Natural killer cell (primary cell): ENCODE measurements around the gene SPTBN4. TPM values are rescaled to one million over a fixed set of nuclear protein-coding genes. Genes with fewer than 3 reads are reported as not detected.

Source experiments
- ATAC-seq, 3 donors: fragments of 150-1000 bp in 2 of 3; fragments of 200-7000 bp in 1 of 3; cut with Tn5 transposase; 1 replicate in 1 of 3; 2 replicates in 2 of 3; pipeline ENCODE4 v1.10.0; 2021; ENCODE audit warnings: mild to moderate bottlenecking in 2 of 3, moderate library complexity in 2 of 3
- DNase-seq, 2 donors: peaks; one replicate each; pipeline versions ENCODE4 v3.0.0 to v3.0.0-alpha.2; 2013 to 2021; ENCODE audit warnings: mixed read lengths in 1 of 2
- H3K27ac ChIP-seq: one replicate; pipeline ENCODE4 v1.5.1; 2013; ENCODE audit warnings: mild to moderate bottlenecking, low read length
- H3K27me3 ChIP-seq: one replicate; pipeline ENCODE4 v1.6.1; 2013; ENCODE audit warnings: low read length; ENCODE audit not compliant: control insufficient read depth, insufficient read depth
- H3K36me3 ChIP-seq: one replicate; pipeline ENCODE4 v1.6.1; 2013; ENCODE audit warnings: low read length; ENCODE audit not compliant: control insufficient read depth, insufficient read depth
- H3K4me1 ChIP-seq: one replicate; pipeline ENCODE4 v1.6.1; 2013; ENCODE audit warnings: low read length; ENCODE audit not compliant: control insufficient read depth, insufficient read depth
- H3K4me3 ChIP-seq: one replicate; pipeline ENCODE4 v1.5.1; 2013; ENCODE audit warnings: low read length
- H3K9me3 ChIP-seq: one replicate; pipeline ENCODE4 v1.6.1; 2013; ENCODE audit warnings: low read length; ENCODE audit not compliant: control insufficient read depth, insufficient read depth
- H3K27ac Mint-ChIP-seq, 2 donors: one replicate each; pipeline ENCODE4 v1.8.0; 2022; ENCODE audit warnings: mild to moderate bottlenecking in 2 of 2, mixed read lengths in 2 of 2, moderate library complexity in 1 of 2
- H3K27me3 Mint-ChIP-seq, 2 donors: one replicate each; pipeline ENCODE4 v1.8.0; 2022; ENCODE audit warnings: low read depth in 2 of 2, mixed read lengths in 2 of 2
- H3K36me3 Mint-ChIP-seq: one replicate; pipeline ENCODE4 v1.8.0; 2022; ENCODE audit warnings: mixed read lengths
- H3K4me1 Mint-ChIP-seq, 2 donors: one replicate each; pipeline ENCODE4 v1.8.0; 2022; ENCODE audit warnings: mixed read lengths in 2 of 2
- H3K4me3 Mint-ChIP-seq: one replicate; pipeline ENCODE4 v1.8.0; 2022; ENCODE audit warnings: mild to moderate bottlenecking, moderate library complexity, mixed read lengths
- H3K9me3 Mint-ChIP-seq, 2 donors: one replicate each; pipeline ENCODE4 v1.8.0; 2022; ENCODE audit warnings: mixed read lengths in 2 of 2
- WGBS: methylation state at CpG from one replicate; pipeline ENCODE4 v1.1.7; 2013; ENCODE audit warnings: missing lambda C conversion rate; ENCODE audit not compliant: insufficient coverage; 5-methylcytosine and 5-hydroxymethylcytosine counted together
- intact Hi-C: fragments of 100-400 bp; cut with micrococcal nuclease; formaldehyde crosslinking; loops from one replicate; pipeline ENCODE4 v1.14.2; 2022
- total RNA-seq, 4 donors: library from RNA; stranded (reverse); fragments of 120-200 nt in 1 of 4; gene quantifications; one replicate each; pipeline versions ENCODE4 v1.2.3 to v1.2.4, GENCODE V29; 2013 to 2022
- TF ChIP-seq, protein P1 (sequence below): fragments of 200-600 bp; IDR thresholded peaks from one replicate; pipeline ENCODE4 v1.8.0; 2022; ENCODE audit warnings: antibody characterized with exemption

Gene SPTBN4
- total RNA-seq, 3 donors from 2014 or later (not counting 1 experiment from before 2014, with no cell fraction given): 0.16 to 0.63 (median 0.31) TPM

DNA sequence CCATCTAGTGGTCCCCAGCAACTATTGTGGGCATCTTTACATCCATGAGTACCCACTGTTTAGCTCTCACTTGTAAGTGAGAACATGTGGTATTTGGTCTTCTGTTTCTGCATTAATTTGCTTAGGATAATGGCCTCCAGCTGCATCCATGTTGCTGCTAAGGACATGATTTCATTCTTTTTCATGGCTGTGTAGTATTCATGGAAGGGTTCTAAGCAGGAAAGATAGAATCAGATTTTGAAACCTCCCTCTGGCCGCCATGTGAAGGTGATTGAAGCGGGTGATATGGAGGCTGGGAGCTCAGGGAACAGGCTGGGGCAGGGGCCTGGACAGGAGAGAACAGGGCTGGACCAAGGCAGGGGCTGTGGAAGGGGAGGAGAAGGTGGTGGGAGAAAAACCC is 154.5 kb downstream of the SPTBN4 start:
- DNase-seq (no peak), ATAC-seq (no peak)
- 67% methylated on average over 2 of the region's 2 CpGs for WGBS
- H3K4me1 Mint-ChIP-seq: peaks cover 0 to 19% of the 10 kb centered on the region in 2 donors
- peaks cover 20% of the 10 kb centered on the region for H3K36me3 ChIP-seq
- H3K27ac ChIP-seq: no peak overlapping the region
- H3K4me3 ChIP-seq: no peak overlapping the region
- no peaks in the 10 kb centered on the region for H3K4me1 ChIP-seq
- intact Hi-C loops: no loop called here
- H3K4me3 Mint-ChIP-seq: no peak overlapping the region
- no peaks in the 10 kb centered on the region for H3K9me3 Mint-ChIP-seq
- H3K36me3 Mint-ChIP-seq: peaks cover 6% of the 10 kb centered on the region
- TF ChIP-seq, protein P1, sequence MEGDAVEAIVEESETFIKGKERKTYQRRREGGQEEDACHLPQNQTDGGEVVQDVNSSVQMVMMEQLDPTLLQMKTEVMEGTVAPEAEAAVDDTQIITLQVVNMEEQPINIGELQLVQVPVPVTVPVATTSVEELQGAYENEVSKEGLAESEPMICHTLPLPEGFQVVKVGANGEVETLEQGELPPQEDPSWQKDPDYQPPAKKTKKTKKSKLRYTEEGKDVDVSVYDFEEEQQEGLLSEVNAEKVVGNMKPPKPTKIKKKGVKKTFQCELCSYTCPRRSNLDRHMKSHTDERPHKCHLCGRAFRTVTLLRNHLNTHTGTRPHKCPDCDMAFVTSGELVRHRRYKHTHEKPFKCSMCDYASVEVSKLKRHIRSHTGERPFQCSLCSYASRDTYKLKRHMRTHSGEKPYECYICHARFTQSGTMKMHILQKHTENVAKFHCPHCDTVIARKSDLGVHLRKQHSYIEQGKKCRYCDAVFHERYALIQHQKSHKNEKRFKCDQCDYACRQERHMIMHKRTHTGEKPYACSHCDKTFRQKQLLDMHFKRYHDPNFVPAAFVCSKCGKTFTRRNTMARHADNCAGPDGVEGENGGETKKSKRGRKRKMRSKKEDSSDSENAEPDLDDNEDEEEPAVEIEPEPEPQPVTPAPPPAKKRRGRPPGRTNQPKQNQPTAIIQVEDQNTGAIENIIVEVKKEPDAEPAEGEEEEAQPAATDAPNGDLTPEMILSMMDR: no peak
- no peaks in the 10 kb centered on the region for H3K9me3 ChIP-seq
- no peaks in the 10 kb centered on the region for H3K27me3 Mint-ChIP-seq
- no peak overlapping the region for H3K27ac Mint-ChIP-seq
- no peaks in the 10 kb centered on the region for H3K27me3 ChIP-seq

DNA sequence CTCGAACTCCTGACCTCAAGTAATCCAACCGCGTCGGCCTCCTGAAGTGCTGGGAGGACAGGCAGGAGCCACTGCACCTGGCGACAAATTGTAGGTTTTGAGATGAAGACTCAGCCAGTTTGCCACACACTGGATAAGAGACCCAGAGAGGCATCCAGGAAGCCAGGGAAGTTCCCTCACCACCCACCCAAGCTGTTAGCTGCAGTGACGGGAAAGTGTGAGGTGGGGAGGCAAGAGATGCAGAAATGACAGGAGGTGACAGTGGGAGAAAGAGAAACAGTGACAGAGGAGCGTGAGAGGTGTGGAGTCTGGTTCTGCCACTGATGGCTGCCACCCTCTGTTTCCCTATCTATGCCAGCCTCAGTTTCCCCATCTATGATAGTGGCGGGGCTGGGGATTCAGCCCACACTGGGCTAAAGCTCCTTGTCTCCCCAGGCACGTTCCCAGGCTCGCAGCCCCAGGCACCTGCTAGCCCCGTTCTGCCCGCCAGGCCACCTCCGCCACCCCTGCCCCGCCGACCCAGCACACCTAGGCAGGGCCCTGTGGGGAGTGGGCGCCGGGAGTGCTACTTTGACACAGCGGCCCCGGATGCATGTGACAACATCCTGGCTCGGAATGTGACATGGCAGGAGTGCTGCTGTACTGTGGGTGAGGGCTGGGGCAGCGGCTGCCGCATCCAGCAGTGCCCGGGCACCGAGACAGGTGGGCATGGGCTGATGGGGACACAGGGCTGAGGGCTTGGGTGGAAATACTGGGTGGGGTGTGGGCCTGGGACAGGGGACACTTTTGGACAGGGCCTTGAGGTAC is 155.4 kb downstream of the SPTBN4 start:
- Histone ChIP-seq H3K27me3 (no peaks in the 10 kb centered on the region), H3K4me1 (no peaks in the 10 kb centered on the region), H3K4me3 (no peak overlapping the region), H3K9me3 (no peaks in the 10 kb centered on the region), H3K27ac (no peak overlapping the region), H3K36me3 (peaks cover 20% of the 10 kb centered on the region)
- intact Hi-C loops: no loop called here
- Mint-ChIP-seq H3K4me1 (peaks cover 0 to 24% of the 10 kb centered on the region in 2 donors), H3K27me3 (no peaks in the 10 kb centered on the region), H3K4me3 (no peak overlapping the region), H3K9me3 (no peaks in the 10 kb centered on the region), H3K36me3 (peaks cover 6% of the 10 kb centered on the region), H3K27ac (no peak overlapping the region)
- ATAC-seq (no peak), DNase-seq (no peak)
- WGBS: 94% methylated on average over 23 of the region's 24 CpGs
- TF ChIP-seq, protein P1: no peak

DNA sequence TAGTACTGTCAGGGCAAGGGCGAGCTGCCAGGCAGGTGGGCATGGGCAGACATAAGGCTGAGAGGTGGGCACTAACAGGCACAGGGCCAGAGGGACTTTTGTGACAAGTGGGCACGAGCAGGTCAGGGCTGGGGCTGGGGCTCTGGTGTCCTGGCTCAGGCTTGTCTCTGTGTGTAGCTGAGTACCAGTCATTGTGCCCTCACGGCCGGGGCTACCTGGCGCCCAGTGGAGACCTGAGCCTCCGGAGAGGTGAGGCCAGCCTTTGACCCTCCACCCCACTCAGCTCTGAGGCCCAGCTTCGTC is 155.9 kb downstream of the SPTBN4 start:
- Histone ChIP-seq H3K4me1 (no peaks in the 10 kb centered on the region), H3K9me3 (no peaks in the 10 kb centered on the region), H3K36me3 (peaks cover 20% of the 10 kb centered on the region), H3K27ac (no peak overlapping the region), H3K27me3 (no peaks in the 10 kb centered on the region), H3K4me3 (no peak overlapping the region)
- Mint-ChIP-seq H3K36me3 (peaks cover 6% of the 10 kb centered on the region), H3K9me3 (no peaks in the 10 kb centered on the region), H3K4me1 (peaks cover 0 to 24% of the 10 kb centered on the region in 2 donors), H3K4me3 (no peak overlapping the region), H3K27ac (no peak overlapping the region), H3K27me3 (no peaks in the 10 kb centered on the region)
- no peak for DNase-seq
- no peak for ATAC-seq
- intact Hi-C loops: no loop called here
- TF ChIP-seq, protein P1: no peak
- WGBS: 92% methylated on average over 7 of the region's 7 CpGs
